Subcutaneous adipose tissue (tissue), 4 donors: Measurements from ENCODE around the gene SPRTN. TPM values are rescaled to one million over a fixed set of nuclear protein-coding genes. Genes with fewer than 3 reads are reported as not detected.

ENCODE experiments used
- CTCF ChIP-seq: fragments of 450-650 bp; IDR thresholded peaks from one replicate; pipeline ENCODE4 v1.5.1; 2016; ENCODE audit warnings: low read depth, mild to moderate bottlenecking, control low read depth, antibody characterized with exemption, moderate library complexity
- total RNA-seq, 4 donors: library from RNA; depleted of rRNA; stranded (reverse); fragments of >200 nt; gene quantifications; one replicate each; pipeline ENCODE4 v1.1.0, GENCODE V29; 2016

Gene SPRTN
- total RNA-seq, 4 donors from 2014 or later, result 9.4 to 17.6 (median 15.9) TPM

- TF ChIP-seq CTCF, result no peak
These were observed 44.3 kb downstream of the SPRTN start for GRCh38 chr1:231382426-231382825.

- TF ChIP-seq CTCF, result no peak
These were observed 45.2 kb downstream of the SPRTN start for GRCh38 chr1:231383159-231383860.

GRCh38 chr1:231384696-231385415 is 46.8 kb downstream of the SPRTN start:
- no peak for TF ChIP-seq CTCF

GRCh38 chr1:231385416-231385748 is 47.3 kb downstream of the SPRTN start:
- no peak for TF ChIP-seq CTCF

GRCh38 chr1:231386466-231386865 is 48.4 kb downstream of the SPRTN start:
- TF ChIP-seq CTCF, result no peak

- TF ChIP-seq CTCF, result no peak
These were observed 49.9 kb downstream of the SPRTN start for GRCh38 chr1:231387770-231388669.

GRCh38 chr1:231390071-231390470 is 52.0 kb downstream of the SPRTN start:
- no peak for TF ChIP-seq CTCF
